Measurements from ENCODE around the gene LRFN5.
A peak's percentile ranks its signal among the peaks of the same experiment; 100 is the strongest.
"Not testable (repeated sequence)": the region's sequence is repeated elsewhere in the genome, so short reads cannot be mapped to it uniquely, and the experiment has no call there.

Gene LRFN5

GRCh38 chr14:41606532-41607303 lies at the start of gene LRFN5:
TSS of gene LRFN5 (plus strand) at chr14:41606876.
- peak; percentile 61 for DNase-seq

GRCh38 chr14:41558490-41558889 lies 48.2 kb upstream of the LRFN5 start:
- DNase-seq = peak; percentile 50

GRCh38 chr14:41566864-41567263 lies 39.8 kb upstream of the LRFN5 start:
- DNase-seq = not testable (repeated sequence)

GRCh38 chr14:41568979-41569378 lies 37.7 kb upstream of the LRFN5 start:
- DNase-seq = no peak

GRCh38 chr14:41570415-41571155 lies 36.1 kb upstream of the LRFN5 start:
- DNase-seq = no peak

GRCh38 chr14:41586237-41586636 lies 20.4 kb upstream of the LRFN5 start:
- DNase-seq = no peak

GRCh38 chr14:41597647-41598046 lies 9.0 kb upstream of the LRFN5 start:
- no peak for DNase-seq

GRCh38 chr14:41599805-41600385 lies 6.8 kb upstream of the LRFN5 start:
- not testable (repeated sequence) for DNase-seq

- DNase-seq = peak; percentile 94
Observed at GRCh38 chr14:41604721-41605531, 1.8 kb upstream of the LRFN5 start.

- peak; percentile 84 for DNase-seq
Observed at GRCh38 chr14:41605550-41606281, 960 bp upstream of the LRFN5 start.

GRCh38 chr14:41606282-41606531 lies 469 bp upstream of the LRFN5 start:
- no peak for DNase-seq

- peak; percentile 59 for DNase-seq
Observed at GRCh38 chr14:41607304-41607775, 664 bp downstream of the LRFN5 start.

GRCh38 chr14:41607966-41608663 lies 1.4 kb downstream of the LRFN5 start:
- peak; percentile 79 for DNase-seq

GRCh38 chr14:41608681-41609390 lies 2.2 kb downstream of the LRFN5 start:
- peak; percentile 98 for DNase-seq

GRCh38 chr14:41609704-41610183 lies 3.1 kb downstream of the LRFN5 start:
- peak; percentile 97 for DNase-seq

- no peak for DNase-seq
Observed at GRCh38 chr14:41615011-41615595, 8.4 kb downstream of the LRFN5 start.

- DNase-seq = no peak
Observed at GRCh38 chr14:41623736-41624135, 17.1 kb downstream of the LRFN5 start.

GRCh38 chr14:41629876-41630275 lies 23.2 kb downstream of the LRFN5 start:
- no peak for DNase-seq

GRCh38 chr14:41634286-41634685 lies 27.6 kb downstream of the LRFN5 start:
- no peak for DNase-seq
